Esophagus squamous epithelium (tissue), 5 donors: ENCODE measurements around the gene ARHGAP23. TPM values are rescaled to one million over a fixed set of nuclear protein-coding genes. Genes with fewer than 3 reads are reported as not detected.
A peak's percentile ranks its signal among the peaks of the same experiment; 100 is the strongest.

Experiments
- DNase-seq: peaks from one replicate; lab custom pipeline; 2025; lab: John Stamatoyannopoulos, UW
- H3K27ac ChIP-seq, 4 donors: fragments of 200-600 bp; sonication (generic); one replicate each; pipeline ENCODE4 v1.5.1; 2016 to 2019; ENCODE audit warnings: mild to moderate bottlenecking in 1 of 4
- H3K27me3 ChIP-seq, 4 donors: fragments of 200-600 bp; sonication (generic); 1 replicate in 3 of 4; 2 replicates in 1 of 4; pipeline versions ENCODE4 v1.5.1 to v1.6.0; 2017 to 2021; ENCODE audit warnings: antibody characterized with exemption in 1 of 4
- H3K36me3 ChIP-seq, 3 donors: fragments of 200-600 bp; sonication (generic); one replicate each; pipeline ENCODE4 v1.5.1; 2016 to 2019
- H3K4me1 ChIP-seq, 3 donors: fragments of 200-600 bp; sonication (generic); one replicate each; pipeline ENCODE4 v1.5.1; 2017 to 2019
- H3K4me3 ChIP-seq, 4 donors: fragments of 200-600 bp; sonication (generic); 1 replicate in 3 of 4; 2 replicates in 1 of 4; pipeline ENCODE4 v1.5.1; 2016 to 2019; ENCODE audit warnings: mild to moderate bottlenecking in 2 of 4, moderate library complexity in 1 of 4
- H3K9me3 ChIP-seq, 3 donors: fragments of 200-600 bp; sonication (generic); one replicate each; pipeline ENCODE4 v1.5.1; 2016 to 2019
- POLR2A ChIP-seq, 4 donors: fragments of 450-650 bp; IDR thresholded peaks; one replicate each; pipeline ENCODE4 v1.6.1; 2017; ENCODE audit warnings: antibody characterized with exemption in 4 of 4, mild to moderate bottlenecking in 4 of 4, moderate library complexity in 3 of 4
- WGBS, 2 donors: methylation state at CpG; one replicate each; pipeline ENCODE4 v1.1.5; 2018; 5-methylcytosine and 5-hydroxymethylcytosine counted together
- intact Hi-C: fragments of 100-400 bp; cut with DNase I; formaldehyde crosslinking; loops from one replicate; pipeline ENCODE4 v1.15.0; 2022
- total RNA-seq, 4 donors: library from RNA; depleted of rRNA; stranded (reverse); fragments of >200 nt; gene quantifications; one replicate each; pipeline ENCODE4 v1.1.0, GENCODE V29; 2016
- TF ChIP-seq, protein P1 (sequence below), 6 experiments: fragments of 450-650 bp in 4 of 6; fragments of 200-600 bp in 2 of 6; sonication (generic) in 2 of 6; IDR thresholded peaks; one replicate each; pipeline ENCODE4 v1.5.1; 2016 to 2019; ENCODE audit warnings: antibody characterized with exemption in 6 of 6, mild to moderate bottlenecking in 4 of 6, moderate library complexity in 4 of 6
- donor health status: DM: yes; HTN: yes; CAD: no.

The ARHGAP23 gene
- total RNA-seq, 4 donors from 2014 or later: 75.3 to 180 (median 102) TPM

DNA sequence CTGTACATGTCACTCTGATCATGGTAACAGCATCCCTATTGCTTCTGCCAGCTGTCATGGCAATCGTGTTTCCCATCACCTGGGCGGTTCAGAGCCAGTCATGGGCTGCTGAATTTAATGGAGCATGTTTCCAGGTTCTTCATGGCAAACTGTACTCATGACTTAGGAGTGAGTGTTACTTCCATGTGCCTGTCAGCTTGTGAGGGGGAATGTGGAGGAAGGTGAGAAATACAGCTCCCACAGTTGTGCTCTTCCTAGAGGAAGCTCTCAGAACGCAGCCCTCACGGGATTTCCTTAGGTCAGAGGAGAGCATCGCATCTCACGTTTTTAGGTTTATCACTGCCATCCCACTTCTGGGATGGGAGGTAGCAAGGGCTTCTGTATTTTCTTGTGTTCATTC is 28.0 kb upstream of the ARHGAP23 start:
- 80 to 82% methylated on average over 5 of the region's 6 CpGs for WGBS, 2 donors
- no peaks in the 10 kb centered on the region for H3K27me3 ChIP-seq
- peaks cover 0 to 4% (median 0%) of the 10 kb centered on the region in 3 donors for H3K4me1 ChIP-seq
- TF ChIP-seq, protein P1, sequence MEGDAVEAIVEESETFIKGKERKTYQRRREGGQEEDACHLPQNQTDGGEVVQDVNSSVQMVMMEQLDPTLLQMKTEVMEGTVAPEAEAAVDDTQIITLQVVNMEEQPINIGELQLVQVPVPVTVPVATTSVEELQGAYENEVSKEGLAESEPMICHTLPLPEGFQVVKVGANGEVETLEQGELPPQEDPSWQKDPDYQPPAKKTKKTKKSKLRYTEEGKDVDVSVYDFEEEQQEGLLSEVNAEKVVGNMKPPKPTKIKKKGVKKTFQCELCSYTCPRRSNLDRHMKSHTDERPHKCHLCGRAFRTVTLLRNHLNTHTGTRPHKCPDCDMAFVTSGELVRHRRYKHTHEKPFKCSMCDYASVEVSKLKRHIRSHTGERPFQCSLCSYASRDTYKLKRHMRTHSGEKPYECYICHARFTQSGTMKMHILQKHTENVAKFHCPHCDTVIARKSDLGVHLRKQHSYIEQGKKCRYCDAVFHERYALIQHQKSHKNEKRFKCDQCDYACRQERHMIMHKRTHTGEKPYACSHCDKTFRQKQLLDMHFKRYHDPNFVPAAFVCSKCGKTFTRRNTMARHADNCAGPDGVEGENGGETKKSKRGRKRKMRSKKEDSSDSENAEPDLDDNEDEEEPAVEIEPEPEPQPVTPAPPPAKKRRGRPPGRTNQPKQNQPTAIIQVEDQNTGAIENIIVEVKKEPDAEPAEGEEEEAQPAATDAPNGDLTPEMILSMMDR (IDR thresholded peaks at IDR 0.05): no peak
- no peak for TF ChIP-seq POLR2A (IDR thresholded peaks at IDR 0.05)
- DNase-seq: no peak
- no peak overlapping the region for H3K4me3 ChIP-seq
- intact Hi-C loops: no loop called here
- no peak overlapping the region for H3K27ac ChIP-seq
- no peaks in the 10 kb centered on the region for H3K9me3 ChIP-seq
- peaks cover 0 to 77% (median 30%) of the 10 kb centered on the region in 3 donors for H3K36me3 ChIP-seq

DNA sequence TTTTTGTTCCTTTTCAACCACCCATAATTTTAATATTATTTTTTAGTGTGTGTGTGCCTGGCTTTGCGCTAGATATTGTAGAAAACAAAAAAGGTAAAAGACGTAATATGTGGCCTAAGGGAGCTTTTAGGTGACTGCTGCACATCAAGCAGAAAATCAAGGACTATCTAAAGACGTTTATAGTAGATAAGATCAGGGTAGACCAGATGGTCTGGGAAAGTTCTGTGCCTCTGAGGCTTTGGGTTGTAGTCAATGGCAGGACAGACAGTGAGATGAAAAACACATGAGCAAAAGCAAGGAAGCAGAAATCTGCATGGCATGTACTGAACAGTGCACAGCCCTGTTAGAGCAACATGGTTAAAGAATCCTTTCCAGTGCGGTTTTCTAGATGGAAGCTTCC is 26.8 kb upstream of the ARHGAP23 start:
- TF ChIP-seq, protein P1 (IDR thresholded peaks at IDR 0.05): no peak
- no peak for TF ChIP-seq POLR2A (IDR thresholded peaks at IDR 0.05)
- no peak for DNase-seq
- intact Hi-C loops: no loop called here
- 74 to 75% methylated on average over 4 of the region's 4 CpGs for WGBS, 2 donors
- no peak overlapping the region for H3K4me3 ChIP-seq
- no peaks in the 10 kb centered on the region for H3K27me3 ChIP-seq
- peaks cover 0 to 4% (median 0%) of the 10 kb centered on the region in 3 donors for H3K4me1 ChIP-seq
- H3K27ac ChIP-seq: no peak overlapping the region
- H3K36me3 ChIP-seq: peaks cover 0 to 65% (median 23%) of the 10 kb centered on the region in 3 donors
- H3K9me3 ChIP-seq: no peaks in the 10 kb centered on the region

DNA sequence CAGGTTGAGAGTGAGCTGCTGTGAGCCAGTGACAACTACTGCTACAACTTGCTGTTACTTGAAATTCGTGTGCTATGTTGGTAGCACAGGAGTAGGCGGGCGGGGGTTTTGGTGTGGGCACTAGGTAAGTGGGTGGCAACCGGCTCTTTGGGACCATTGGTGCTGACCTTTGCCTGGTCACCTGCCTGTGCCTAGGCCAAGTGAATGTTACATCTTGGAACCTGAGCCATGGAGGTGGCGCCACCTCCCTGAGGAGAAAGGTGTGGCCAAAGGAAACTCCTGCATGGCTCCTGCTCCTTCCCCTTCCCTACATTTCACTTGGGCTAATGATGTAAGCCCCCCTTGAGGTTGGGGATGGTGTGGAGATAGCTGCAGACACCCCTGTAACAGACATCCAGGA is 25.4 kb upstream of the ARHGAP23 start:
- intact Hi-C loops: no loop called here
- Histone ChIP-seq H3K27me3 (no peaks in the 10 kb centered on the region), H3K36me3 (peaks cover 0 to 51% (median 12%) of the 10 kb centered on the region in 3 donors), H3K4me3 (no peak overlapping the region), H3K9me3 (no peaks in the 10 kb centered on the region), H3K27ac (no peak overlapping the region), H3K4me1 (peaks cover 0 to 4% (median 0%) of the 10 kb centered on the region in 3 donors)
- TF ChIP-seq POLR2A (IDR thresholded peaks at IDR 0.05): no peak
- TF ChIP-seq, protein P1 (IDR thresholded peaks at IDR 0.05): peak in 2 of 6 experiments; percentile 4 to 29
- WGBS, 2 donors: 92% methylated on average over 4 of the region's 5 CpGs; no CpG with 5 or more reads in 1 of the 2 donors
- DNase-seq: no peak

DNA sequence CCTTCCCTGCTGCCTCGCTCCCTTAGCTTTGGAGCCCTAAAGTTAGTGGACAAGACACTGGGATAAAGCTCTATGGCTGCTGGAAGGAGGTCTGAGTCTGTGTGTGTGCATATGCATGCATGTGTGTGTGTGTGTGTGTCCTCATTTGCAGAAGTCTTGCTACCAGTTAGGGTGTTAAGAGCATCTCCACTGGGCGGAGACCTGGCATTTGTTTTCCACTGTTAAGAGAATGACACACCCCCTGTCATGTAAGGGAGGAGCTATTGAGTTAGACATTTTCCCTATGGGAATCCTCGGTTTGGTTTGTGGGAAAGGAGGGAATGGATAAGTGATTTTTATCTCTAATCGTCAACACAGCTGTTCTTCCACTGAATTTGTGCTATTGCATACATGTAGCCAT is 24.8 kb upstream of the ARHGAP23 start:
- no peaks in the 10 kb centered on the region for H3K27me3 ChIP-seq
- peaks cover 0 to 4% (median 0%) of the 10 kb centered on the region in 3 donors for H3K4me1 ChIP-seq
- no peak for DNase-seq
- peaks cover 0 to 45% (median 12%) of the 10 kb centered on the region in 3 donors for H3K36me3 ChIP-seq
- WGBS, 2 donors: 55 to 66% methylated on average over 3 to 4 of the region's 4 CpGs
- intact Hi-C loops: no loop called here
- TF ChIP-seq POLR2A (IDR thresholded peaks at IDR 0.05): no peak
- TF ChIP-seq, protein P1 (IDR thresholded peaks at IDR 0.05): no peak
- no peaks in the 10 kb centered on the region for H3K9me3 ChIP-seq
- H3K4me3 ChIP-seq: no peak overlapping the region
- no peak overlapping the region for H3K27ac ChIP-seq

- TF ChIP-seq POLR2A (IDR thresholded peaks at IDR 0.05): no peak
- TF ChIP-seq, protein P1 (IDR thresholded peaks at IDR 0.05): no peak
- H3K4me1 ChIP-seq: peaks cover 0 to 4% (median 0%) of the 10 kb centered on the region in 3 donors
- H3K4me3 ChIP-seq: no peak overlapping the region
- no peak overlapping the region for H3K27ac ChIP-seq
- H3K27me3 ChIP-seq: no peaks in the 10 kb centered on the region
- H3K9me3 ChIP-seq: no peaks in the 10 kb centered on the region
- no peak for DNase-seq
- peaks cover 0 to 36% (median 12%) of the 10 kb centered on the region in 3 donors for H3K36me3 ChIP-seq
- intact Hi-C loops: no loop called here
- WGBS, 2 donors: 73 to 80% methylated on average over 11 to 14 of the region's 16 CpGs
Observed at GRCh38 chr17:38404174-38404943, 23.9 kb upstream of the ARHGAP23 start.
